Measurements from ENCODE around the gene TEAD1. TPM values are rescaled to one million over a fixed set of nuclear protein-coding genes. Genes with fewer than 3 reads are reported as not detected.

The TEAD1 gene
- total and polyA plus RNA-seq, 9 of the 15 experiments (the other 6 are each of a cell fraction or from before 2014, with no cell fraction given): 1.7 to 17.7 (median 10.8) TPM

DNA sequence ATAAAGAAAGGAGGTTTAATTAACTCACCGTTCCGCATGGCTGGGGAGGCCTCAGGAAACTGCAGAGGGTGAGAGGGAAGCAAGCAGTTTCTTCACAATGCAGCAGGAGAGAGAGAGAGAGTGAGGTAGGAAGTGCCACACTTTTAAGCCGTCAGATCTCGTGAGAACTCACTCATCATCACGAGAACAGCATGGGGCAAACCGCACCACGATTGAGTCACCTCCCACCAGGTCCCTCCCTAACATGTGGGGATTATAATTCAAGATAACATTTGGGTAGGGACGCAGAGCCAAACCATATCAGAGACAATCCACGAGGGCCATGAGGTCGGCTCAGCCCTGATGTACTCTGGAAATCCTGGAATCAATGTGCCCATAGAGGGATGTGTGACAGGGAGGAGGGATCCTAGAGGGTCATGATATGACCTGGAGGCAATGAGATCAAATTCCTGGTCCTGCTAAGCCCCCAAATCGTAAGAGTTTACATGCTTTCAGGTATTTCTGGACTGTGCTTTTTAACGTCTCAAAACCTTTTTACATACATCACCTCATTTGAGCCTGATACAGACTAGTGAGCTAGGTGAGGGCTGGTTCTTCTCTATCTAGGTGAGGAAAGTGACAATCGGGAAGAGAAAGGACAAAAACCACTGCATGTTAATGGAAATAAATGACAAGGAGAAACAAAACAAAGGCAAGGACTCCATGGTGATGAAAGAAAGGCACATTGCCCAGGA lies 315.4 kb downstream of the TEAD1 start (continued):
- TF ChIP-seq ZNF133 (CRISPR knock-in tag; IDR thresholded peaks at IDR 0.05): no peak
- no peak; the same call in 1 of the 2 replicates for TF ChIP-seq NBN (IDR thresholded peaks at IDR 0.05; ENCODE audit: low read depth)
- peak; percentile 94 for TF ChIP-seq NCOR1 (IDR thresholded peaks at IDR 0.05)
- peak; percentile 93 for TF ChIP-seq ARHGAP35 (IDR thresholded peaks at IDR 0.05; ENCODE audit: partially characterized antibody)
- TF ChIP-seq ZNF764 (CRISPR knock-in tag; IDR thresholded peaks at IDR 0.05; ENCODE audit: low read depth): no peak
- no peak for TF ChIP-seq ETS2 (tag; IDR thresholded peaks at IDR 0.05; ENCODE audit: borderline replicate concordance, poor library complexity, severe bottlenecking)
- TF ChIP-seq MTA1 (IDR thresholded peaks at IDR 0.05; ENCODE audit: borderline replicate concordance): peak; percentile 49
- no peak for TF ChIP-seq SMC3 (conservative IDR thresholded peaks at IDR 0.05; ENCODE audit: insufficient read depth, low read depth, low read length)
- TF ChIP-seq ZNF253 (CRISPR knock-in tag; conservative IDR thresholded peaks at IDR 0.05): no peak
- TF ChIP-seq TGIF2 (CRISPR knock-in tag; IDR thresholded peaks at IDR 0.05): no peak
- TF ChIP-seq, protein P1, sequence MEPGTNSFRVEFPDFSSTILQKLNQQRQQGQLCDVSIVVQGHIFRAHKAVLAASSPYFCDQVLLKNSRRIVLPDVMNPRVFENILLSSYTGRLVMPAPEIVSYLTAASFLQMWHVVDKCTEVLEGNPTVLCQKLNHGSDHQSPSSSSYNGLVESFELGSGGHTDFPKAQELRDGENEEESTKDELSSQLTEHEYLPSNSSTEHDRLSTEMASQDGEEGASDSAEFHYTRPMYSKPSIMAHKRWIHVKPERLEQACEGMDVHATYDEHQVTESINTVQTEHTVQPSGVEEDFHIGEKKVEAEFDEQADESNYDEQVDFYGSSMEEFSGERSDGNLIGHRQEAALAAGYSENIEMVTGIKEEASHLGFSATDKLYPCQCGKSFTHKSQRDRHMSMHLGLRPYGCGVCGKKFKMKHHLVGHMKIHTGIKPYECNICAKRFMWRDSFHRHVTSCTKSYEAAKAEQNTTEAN (CRISPR knock-in tag; IDR thresholded peaks at IDR 0.05): no peak
- peak; percentile 93 for TF ChIP-seq GATA2 (CRISPR knock-in tag; IDR thresholded peaks at IDR 0.05)
- peak; percentile 89 for TF ChIP-seq MTA2 (IDR thresholded peaks at IDR 0.05; ENCODE audit: low read depth)
- peak; percentile 87 for TF ChIP-seq CCNT2 (IDR thresholded peaks at IDR 0.05; ENCODE audit: borderline replicate concordance, extremely low read depth, insufficient read length, low read depth, low read length)
- TF ChIP-seq CBX1 (IDR thresholded peaks at IDR 0.05; ENCODE audit: low read depth): no peak; the same call in 1 of the 2 replicates
- no peak for TF ChIP-seq ZNF347 (CRISPR knock-in tag; IDR thresholded peaks at IDR 0.05; ENCODE audit: low read depth)
- TF ChIP-seq SREBF1 (IDR thresholded peaks at IDR 0.05; ENCODE audit: borderline replicate concordance, low read depth, low read length): no peak
- TF ChIP-seq, protein P2, sequence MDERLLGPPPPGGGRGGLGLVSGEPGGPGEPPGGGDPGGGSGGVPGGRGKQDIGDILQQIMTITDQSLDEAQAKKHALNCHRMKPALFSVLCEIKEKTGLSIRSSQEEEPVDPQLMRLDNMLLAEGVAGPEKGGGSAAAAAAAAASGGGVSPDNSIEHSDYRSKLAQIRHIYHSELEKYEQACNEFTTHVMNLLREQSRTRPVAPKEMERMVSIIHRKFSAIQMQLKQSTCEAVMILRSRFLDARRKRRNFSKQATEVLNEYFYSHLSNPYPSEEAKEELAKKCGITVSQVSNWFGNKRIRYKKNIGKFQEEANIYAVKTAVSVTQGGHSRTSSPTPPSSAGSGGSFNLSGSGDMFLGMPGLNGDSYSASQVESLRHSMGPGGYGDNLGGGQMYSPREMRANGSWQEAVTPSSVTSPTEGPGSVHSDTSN (CRISPR knock-in tag; IDR thresholded peaks at IDR 0.05; ENCODE audit: low read depth): no peak
- TF ChIP-seq, protein P2 (tag; conservative IDR thresholded peaks at IDR 0.05; ENCODE audit: low read depth): 0 out of 2 replicates have a peak, but pooled peaks have one; percentile 14
- no peak for TF ChIP-seq RFX5 (IDR thresholded peaks at IDR 0.05; ENCODE audit: low read depth, low read length)
- TF ChIP-seq KHSRP (IDR thresholded peaks at IDR 0.05): no peak; the same call in 1 of the 2 replicates
- no peak for TF ChIP-seq RFX7 (CRISPR knock-in tag; IDR thresholded peaks at IDR 0.05)
- no peak for TF ChIP-seq ZNF134 (CRISPR knock-in tag; conservative IDR thresholded peaks at IDR 0.05)
- TF ChIP-seq ZNF41 (CRISPR knock-in tag; conservative IDR thresholded peaks at IDR 0.05): no peak
- TF ChIP-seq, protein P3, sequence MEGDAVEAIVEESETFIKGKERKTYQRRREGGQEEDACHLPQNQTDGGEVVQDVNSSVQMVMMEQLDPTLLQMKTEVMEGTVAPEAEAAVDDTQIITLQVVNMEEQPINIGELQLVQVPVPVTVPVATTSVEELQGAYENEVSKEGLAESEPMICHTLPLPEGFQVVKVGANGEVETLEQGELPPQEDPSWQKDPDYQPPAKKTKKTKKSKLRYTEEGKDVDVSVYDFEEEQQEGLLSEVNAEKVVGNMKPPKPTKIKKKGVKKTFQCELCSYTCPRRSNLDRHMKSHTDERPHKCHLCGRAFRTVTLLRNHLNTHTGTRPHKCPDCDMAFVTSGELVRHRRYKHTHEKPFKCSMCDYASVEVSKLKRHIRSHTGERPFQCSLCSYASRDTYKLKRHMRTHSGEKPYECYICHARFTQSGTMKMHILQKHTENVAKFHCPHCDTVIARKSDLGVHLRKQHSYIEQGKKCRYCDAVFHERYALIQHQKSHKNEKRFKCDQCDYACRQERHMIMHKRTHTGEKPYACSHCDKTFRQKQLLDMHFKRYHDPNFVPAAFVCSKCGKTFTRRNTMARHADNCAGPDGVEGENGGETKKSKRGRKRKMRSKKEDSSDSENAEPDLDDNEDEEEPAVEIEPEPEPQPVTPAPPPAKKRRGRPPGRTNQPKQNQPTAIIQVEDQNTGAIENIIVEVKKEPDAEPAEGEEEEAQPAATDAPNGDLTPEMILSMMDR (IDR thresholded peaks at IDR 0.05 in 2 of 3, conservative IDR thresholded peaks at IDR 0.05 in 1 of 3; ENCODE audit: insufficient read depth in 2 of 3, low read depth in 1 of 3, low read length in 3 of 3): no peak
